Immature natural killer cell (primary cell): Measurements from ENCODE around the gene PHLDB2. TPM values are rescaled to one million over a fixed set of nuclear protein-coding genes. Genes with fewer than 3 reads are reported as not detected.

Source experiments
- DNase-seq, 3 donors: peaks; one replicate each; pipeline ENCODE4 v3.0.0; 2022; ENCODE audit warnings: mixed read lengths in 1 of 3
- H3K27ac Mint-ChIP-seq, 6 donors: one replicate each; pipeline ENCODE4 v1.8.0; 2020; ENCODE audit warnings: mixed read lengths in 6 of 6, mild to moderate bottlenecking in 5 of 6, inconsistent platforms in 4 of 6, moderate library complexity in 3 of 6
- H3K27me3 Mint-ChIP-seq, 3 donors: one replicate each; pipeline ENCODE4 v1.8.0; 2020 to 2021; ENCODE audit warnings: low read depth in 3 of 3, mild to moderate bottlenecking in 3 of 3, mixed read lengths in 3 of 3, moderate library complexity in 3 of 3, inconsistent platforms in 1 of 3
- H3K36me3 Mint-ChIP-seq, 3 donors: one replicate each; pipeline ENCODE4 v1.8.0; 2020; ENCODE audit warnings: mixed read lengths in 3 of 3, inconsistent platforms in 2 of 3, mild to moderate bottlenecking in 2 of 3
- H3K4me1 Mint-ChIP-seq, 2 donors: one replicate each; pipeline ENCODE4 v1.8.0; 2020; ENCODE audit warnings: inconsistent platforms in 2 of 2, mild to moderate bottlenecking in 2 of 2, mixed read lengths in 2 of 2, moderate library complexity in 1 of 2
- H3K4me3 Mint-ChIP-seq, 5 donors: one replicate each; pipeline ENCODE4 v1.8.0; 2020; ENCODE audit warnings: mild to moderate bottlenecking in 5 of 5, mixed read lengths in 5 of 5, inconsistent platforms in 3 of 5, moderate library complexity in 3 of 5
- H3K9me3 Mint-ChIP-seq, 6 donors: one replicate each; pipeline ENCODE4 v1.8.0; 2020; ENCODE audit warnings: mild to moderate bottlenecking in 6 of 6, mixed read lengths in 6 of 6, inconsistent platforms in 4 of 6, moderate library complexity in 3 of 6
- polyA plus RNA-seq, 3 donors: library from polyadenylated mRNA; unstranded; fragments of 300-500 nt; fragmentation: Illumina TruSeq; gene quantifications; one replicate each; pipeline ENCODE4 v1.2.3, GENCODE V29; 2021

The PHLDB2 gene
- polyA plus RNA-seq, 3 donors from 2014 or later: 8.2 to 24.8 (median 11.2) TPM

DNA sequence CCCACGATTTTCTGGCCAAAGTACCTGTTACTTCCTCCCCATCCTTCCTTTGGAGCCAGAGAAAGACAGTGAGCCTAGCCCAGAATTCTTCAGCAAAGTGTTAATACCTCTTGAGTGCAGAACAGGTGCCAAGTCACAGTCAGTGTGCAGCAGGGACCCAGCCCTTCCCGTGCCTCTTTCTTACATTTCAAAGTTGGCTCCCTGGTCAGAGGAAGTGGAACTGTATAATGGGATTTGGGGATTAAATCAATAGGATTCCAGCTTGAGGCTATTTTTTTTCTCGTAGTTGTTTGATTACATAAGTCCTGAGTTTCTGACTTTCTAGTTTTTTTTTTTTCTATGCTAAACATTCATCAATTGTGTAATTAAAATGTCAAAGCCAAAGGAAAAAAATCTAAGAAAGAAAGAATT, 67.2 kb downstream of the PHLDB2 start:
- Mint-ChIP-seq H3K27ac (peak overlapping the region in 1 of 6 donors; percentile 17), H3K9me3 (no peaks in the 10 kb centered on the region), H3K4me3 (no peak overlapping the region), H3K27me3 (no peaks in the 10 kb centered on the region), H3K36me3 (peaks cover 29 to 45% (median 31%) of the 10 kb centered on the region in 3 donors), H3K4me1 (peaks cover 3 to 10% of the 10 kb centered on the region in 2 donors)
- no peak for DNase-seq

DNA sequence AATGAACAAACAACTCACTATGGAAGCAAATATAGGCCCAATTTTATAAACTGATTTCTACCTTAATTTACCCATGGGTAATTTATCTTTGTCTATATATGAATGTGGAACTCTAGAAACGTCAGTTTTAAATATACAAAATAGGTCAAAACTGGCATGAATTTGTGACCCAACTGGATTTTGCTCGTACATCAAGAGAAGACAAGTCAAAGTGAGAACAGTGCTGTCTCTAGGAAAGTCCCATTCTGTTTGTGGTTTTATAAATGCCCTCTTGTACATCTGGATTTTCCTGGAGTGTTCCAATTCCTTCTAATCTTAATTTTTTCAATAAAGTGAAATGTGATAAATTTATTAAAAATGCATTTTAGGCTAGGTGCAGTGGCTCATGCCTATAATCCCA, 69.5 kb downstream of the PHLDB2 start:
- peaks cover 7 to 20% of the 10 kb centered on the region in 2 donors for H3K4me1 Mint-ChIP-seq
- H3K9me3 Mint-ChIP-seq: no peaks in the 10 kb centered on the region
- H3K27ac Mint-ChIP-seq: no peak overlapping the region
- H3K27me3 Mint-ChIP-seq: no peaks in the 10 kb centered on the region
- no peak overlapping the region for H3K4me3 Mint-ChIP-seq
- no peak for DNase-seq
- peaks cover 22 to 35% (median 23%) of the 10 kb centered on the region in 3 donors for H3K36me3 Mint-ChIP-seq

DNA sequence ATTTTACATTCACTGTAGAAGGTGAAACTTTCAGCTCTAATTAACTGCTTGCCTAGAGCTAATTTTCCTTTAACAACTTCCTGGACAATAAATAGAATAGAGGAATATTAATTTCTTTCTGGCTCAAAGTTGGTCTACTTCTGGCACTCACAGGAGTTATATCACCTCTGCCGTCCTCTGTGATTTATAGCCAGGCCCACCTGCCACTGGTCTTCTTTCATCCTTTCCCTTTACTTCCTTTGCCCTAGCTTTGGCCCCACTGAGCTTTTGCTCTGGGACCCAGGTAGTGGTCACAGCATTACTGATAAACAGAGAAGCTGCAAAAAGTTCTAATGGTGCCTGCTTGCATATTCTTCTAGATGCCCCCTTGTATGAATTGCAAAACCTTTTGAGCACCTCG, 70.4 kb downstream of the PHLDB2 start:
- DNase-seq: no peak
- Mint-ChIP-seq H3K9me3 (no peaks in the 10 kb centered on the region), H3K4me1 (peaks cover 10 to 28% of the 10 kb centered on the region in 2 donors), H3K27me3 (no peaks in the 10 kb centered on the region), H3K27ac (peak overlapping the region in 1 of 6 donors; percentile 43), H3K36me3 (peaks cover 18 to 27% (median 20%) of the 10 kb centered on the region in 3 donors), H3K4me3 (no peak overlapping the region)

DNA sequence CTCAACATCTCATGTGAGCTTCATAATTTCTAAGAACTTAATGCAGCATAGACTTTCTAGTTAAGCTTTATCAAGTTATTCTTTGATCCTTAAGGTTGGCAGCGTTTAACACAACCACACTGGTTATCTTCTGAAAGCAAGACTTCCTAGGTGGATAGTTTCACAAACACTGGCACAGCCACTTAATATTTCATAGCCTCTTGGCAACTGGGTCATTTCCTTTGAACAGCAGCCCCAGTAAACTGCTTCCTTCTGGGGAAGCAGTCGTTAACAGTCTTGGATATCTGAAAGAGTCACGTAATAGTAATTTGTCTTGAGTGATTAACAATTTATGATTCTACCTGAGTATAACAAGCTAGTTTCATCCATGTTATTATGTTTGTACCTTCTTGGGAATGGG, 73.9 kb downstream of the PHLDB2 start:
- Mint-ChIP-seq H3K36me3 (peaks cover 14 to 22% (median 17%) of the 10 kb centered on the region in 3 donors), H3K27ac (peak overlapping the region in 1 of 6 donors; percentile 42), H3K27me3 (no peaks in the 10 kb centered on the region), H3K4me1 (peaks cover 14 to 42% of the 10 kb centered on the region in 2 donors), H3K4me3 (no peak overlapping the region), H3K9me3 (no peaks in the 10 kb centered on the region)
- no peak for DNase-seq

DNA sequence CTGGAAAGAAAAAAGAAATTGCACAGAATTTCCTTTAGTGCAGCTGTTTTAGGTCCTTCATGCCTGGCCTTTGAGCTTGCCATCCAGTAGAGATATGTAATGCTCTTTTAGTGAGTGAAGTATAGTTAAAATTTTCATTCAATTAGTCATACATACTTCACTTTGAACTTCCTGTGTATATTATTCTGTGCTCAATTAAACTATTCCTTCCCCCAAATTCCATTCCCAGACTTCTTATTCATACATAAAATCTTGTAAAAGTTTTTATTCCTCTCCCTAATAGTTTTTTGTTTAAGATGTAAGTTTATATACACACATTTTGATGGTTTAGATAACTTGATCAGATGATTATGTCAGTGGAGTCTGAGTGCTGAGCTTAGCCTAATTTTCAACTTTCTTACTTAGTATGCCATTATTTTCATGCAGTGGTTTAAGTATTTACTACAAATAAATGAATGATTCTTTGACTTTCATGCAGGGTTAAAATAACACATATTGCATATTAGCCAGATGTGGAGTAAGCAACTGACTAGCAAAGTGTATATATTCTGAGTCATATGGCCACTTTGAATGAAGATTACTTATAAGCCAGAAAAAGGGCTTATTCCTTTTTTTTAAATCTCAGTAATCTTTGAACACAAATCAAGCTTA, 77.3 kb downstream of the PHLDB2 start:
- no peak overlapping the region for H3K4me3 Mint-ChIP-seq
- no peaks in the 10 kb centered on the region for H3K27me3 Mint-ChIP-seq
- peaks cover 24 to 39% (median 29%) of the 10 kb centered on the region in 3 donors for H3K36me3 Mint-ChIP-seq
- peaks cover 10 to 31% of the 10 kb centered on the region in 2 donors for H3K4me1 Mint-ChIP-seq
- H3K27ac Mint-ChIP-seq: no peak overlapping the region
- no peaks in the 10 kb centered on the region for H3K9me3 Mint-ChIP-seq
- DNase-seq: no peak

DNA sequence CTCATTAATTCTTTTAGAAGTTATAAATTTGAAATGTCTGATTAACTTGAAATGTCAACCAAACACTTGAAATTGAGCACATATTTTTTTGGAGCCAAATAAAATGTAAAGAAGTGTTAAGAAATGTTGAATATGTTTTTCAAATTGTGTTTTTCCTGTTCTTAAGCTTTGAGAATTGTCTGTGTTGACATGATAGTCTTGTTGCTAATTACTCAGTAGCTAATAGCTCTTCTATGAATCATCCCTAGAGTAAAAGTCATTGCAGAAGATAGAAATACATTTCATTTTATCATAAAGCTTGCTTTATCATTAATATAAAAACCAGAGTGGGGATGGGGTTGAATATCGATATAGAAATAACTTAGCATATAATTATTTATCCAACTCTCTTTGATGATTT, 77.9 kb downstream of the PHLDB2 start:
- DNase-seq: no peak
- Mint-ChIP-seq H3K9me3 (no peaks in the 10 kb centered on the region), H3K4me3 (no peak overlapping the region), H3K27ac (no peak overlapping the region), H3K4me1 (peaks cover 8 to 26% of the 10 kb centered on the region in 2 donors), H3K36me3 (peaks cover 30 to 43% (median 30%) of the 10 kb centered on the region in 3 donors), H3K27me3 (no peaks in the 10 kb centered on the region)

DNA sequence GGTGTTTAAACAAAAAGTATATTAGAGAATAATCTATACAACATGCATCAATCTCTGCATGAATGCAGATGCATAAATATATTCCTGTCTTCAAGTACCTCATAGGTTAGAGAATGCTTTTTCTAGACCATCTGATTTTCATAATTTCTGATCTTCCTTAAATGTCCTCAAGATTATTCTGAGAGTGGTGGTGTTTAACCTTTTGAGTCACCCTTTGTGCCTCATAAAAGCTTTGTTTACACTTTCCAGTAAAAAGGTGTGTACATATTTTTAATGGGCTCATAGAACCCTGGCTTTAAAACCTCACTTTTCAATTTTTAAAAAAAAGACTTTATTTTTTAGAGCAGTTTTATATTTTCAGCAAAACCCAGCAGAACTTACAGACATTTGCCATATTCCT, 78.8 kb downstream of the PHLDB2 start:
- Mint-ChIP-seq H3K4me1 (peaks cover 8 to 26% of the 10 kb centered on the region in 2 donors), H3K36me3 (peaks cover 26 to 42% (median 26%) of the 10 kb centered on the region in 3 donors), H3K27me3 (no peaks in the 10 kb centered on the region), H3K27ac (no peak overlapping the region), H3K9me3 (no peaks in the 10 kb centered on the region), H3K4me3 (no peak overlapping the region)
- DNase-seq: no peak

DNA sequence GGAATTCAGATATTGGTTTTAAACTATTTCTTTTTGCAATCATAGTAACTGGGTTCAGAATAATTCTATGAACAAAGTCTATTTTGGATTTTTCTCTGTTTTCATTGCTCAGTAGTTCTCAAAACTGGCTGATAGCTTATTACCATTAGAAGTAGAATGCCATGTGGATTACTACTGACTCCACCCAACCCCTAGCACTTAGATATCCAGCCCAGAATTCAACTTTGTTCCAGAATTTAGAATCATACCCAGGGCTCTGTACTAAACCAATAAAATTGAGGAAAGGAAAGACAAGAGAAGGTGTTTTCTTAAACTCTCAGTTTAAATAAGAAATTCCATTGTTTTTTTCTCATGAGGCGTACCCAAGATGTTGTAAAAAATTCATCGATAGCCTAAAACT, 80.8 kb downstream of the PHLDB2 start:
- Mint-ChIP-seq H3K27ac (peak overlapping the region in 1 of 6 donors; percentile 1), H3K4me3 (no peak overlapping the region), H3K27me3 (no peaks in the 10 kb centered on the region), H3K9me3 (no peaks in the 10 kb centered on the region), H3K36me3 (peaks cover 20 to 42% (median 22%) of the 10 kb centered on the region in 3 donors), H3K4me1 (peaks cover 2 to 10% of the 10 kb centered on the region in 2 donors)
- no peak for DNase-seq

DNA sequence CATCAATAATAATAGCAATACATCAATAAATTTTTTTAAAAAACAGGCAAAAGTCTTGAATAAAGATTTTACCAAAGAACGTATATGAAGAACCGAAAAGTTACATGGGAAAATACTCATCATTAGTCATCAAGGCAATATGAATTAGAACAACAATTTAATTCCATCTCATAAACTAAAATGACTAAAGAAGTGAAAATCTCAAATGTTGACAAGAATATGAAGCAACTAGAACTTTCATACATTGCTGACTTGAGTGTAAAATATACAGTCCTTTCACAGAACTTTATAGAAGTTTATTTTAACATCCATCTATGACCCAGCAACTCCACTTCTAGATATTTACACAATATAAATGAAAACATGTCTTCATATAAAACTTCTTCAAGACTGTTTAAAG, 84.5 kb downstream of the PHLDB2 start:
- Mint-ChIP-seq H3K36me3 (peaks cover 23 to 38% (median 30%) of the 10 kb centered on the region in 3 donors), H3K27ac (no peak overlapping the region), H3K27me3 (no peaks in the 10 kb centered on the region), H3K4me1 (no peaks in the 10 kb centered on the region), H3K9me3 (no peaks in the 10 kb centered on the region), H3K4me3 (no peak overlapping the region)
- DNase-seq: no peak

DNA sequence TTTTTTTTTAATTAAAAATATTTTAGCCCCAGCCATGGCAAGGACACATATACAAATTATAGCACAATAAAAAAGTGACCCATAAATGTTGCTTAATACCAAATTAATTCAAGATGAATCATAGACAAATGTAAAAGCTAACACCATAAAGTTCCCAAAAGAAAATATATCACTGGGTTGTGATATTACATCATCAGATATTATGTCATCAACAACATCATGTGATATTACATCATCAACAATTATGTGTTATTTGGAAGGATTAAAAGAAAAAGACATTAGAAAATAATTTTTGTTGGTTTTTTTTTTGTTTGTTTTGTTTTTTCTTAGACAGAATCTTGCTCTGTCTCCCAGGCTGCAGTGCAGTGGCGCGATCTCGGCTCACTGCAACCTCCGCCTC, 85.3 kb downstream of the PHLDB2 start:
- no peak overlapping the region for H3K27ac Mint-ChIP-seq

DNA sequence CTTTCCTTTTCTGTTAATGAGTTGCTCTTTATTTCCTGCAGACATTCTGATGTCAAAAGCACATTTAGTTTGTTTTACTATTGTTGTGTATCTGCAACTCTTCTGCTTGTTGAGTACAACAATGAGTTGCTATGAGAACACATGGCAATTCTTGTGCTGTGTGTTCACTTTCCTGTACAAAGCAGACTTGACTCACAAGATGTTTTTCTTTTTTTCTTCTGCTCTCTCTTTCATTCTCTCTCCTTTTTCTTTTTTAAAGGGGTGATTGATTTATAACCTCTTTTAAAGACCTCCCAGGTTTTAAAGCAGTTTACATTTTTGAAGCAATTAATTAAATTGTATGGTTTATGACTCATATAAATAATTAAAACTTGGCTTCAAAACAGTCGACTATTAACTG, 88.2 kb downstream of the PHLDB2 start:
- peaks cover 10 to 26% (median 14%) of the 10 kb centered on the region in 3 donors for H3K36me3 Mint-ChIP-seq
- DNase-seq: no peak
- H3K4me1 Mint-ChIP-seq: no peaks in the 10 kb centered on the region
- H3K27me3 Mint-ChIP-seq: no peaks in the 10 kb centered on the region
- H3K27ac Mint-ChIP-seq: no peak overlapping the region
- H3K9me3 Mint-ChIP-seq: no peaks in the 10 kb centered on the region
- no peak overlapping the region for H3K4me3 Mint-ChIP-seq

More for the DNA sequence above, 85.3 kb downstream of the PHLDB2 start:
- DNase-seq: no peak
- no peak overlapping the region for H3K4me3 Mint-ChIP-seq
- no peaks in the 10 kb centered on the region for H3K4me1 Mint-ChIP-seq
- H3K27me3 Mint-ChIP-seq: no peaks in the 10 kb centered on the region
- H3K9me3 Mint-ChIP-seq: no peaks in the 10 kb centered on the region
- peaks cover 20 to 40% (median 25%) of the 10 kb centered on the region in 3 donors for H3K36me3 Mint-ChIP-seq

DNA sequence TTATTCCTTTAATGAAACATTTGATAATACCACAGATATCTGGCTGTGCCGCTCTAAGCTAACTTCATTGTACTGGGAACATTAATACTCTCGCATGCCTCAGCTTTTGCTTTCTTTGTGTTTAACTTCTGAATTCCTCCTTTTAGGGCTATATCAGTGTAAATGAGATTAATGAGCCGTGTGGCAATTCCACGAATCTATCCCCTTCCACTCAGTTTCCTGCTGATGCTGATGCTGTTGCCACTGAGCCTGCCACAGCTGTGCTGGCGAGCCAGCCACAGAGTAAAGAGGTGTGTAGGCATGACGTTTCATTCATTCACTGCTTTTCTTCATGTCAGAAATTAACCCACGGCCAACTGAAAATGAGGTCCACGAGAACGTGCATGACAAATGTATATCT, 89.7 kb downstream of the PHLDB2 start:
- no peak overlapping the region for H3K4me3 Mint-ChIP-seq

DNA sequence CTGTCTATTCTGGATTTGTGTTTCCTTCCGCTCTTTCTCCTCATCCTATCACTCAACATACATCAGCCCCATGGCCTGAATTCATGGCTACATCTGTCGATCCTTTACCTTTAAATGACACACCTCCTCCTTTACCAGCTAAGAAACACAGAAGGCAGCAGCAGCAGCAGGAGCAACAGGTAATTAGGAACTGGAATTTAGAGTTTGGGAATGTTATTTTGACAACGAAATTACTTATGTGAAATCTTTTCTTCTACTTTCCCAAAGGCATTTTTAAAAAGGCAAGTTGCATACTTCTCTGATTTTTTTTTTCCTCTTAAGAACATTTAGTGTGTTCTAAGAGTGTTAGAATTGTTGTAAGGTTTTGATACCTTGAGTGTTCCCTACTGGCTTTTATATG, 90.6 kb downstream of the PHLDB2 start:
- no peaks in the 10 kb centered on the region for H3K27me3 Mint-ChIP-seq
- no peaks in the 10 kb centered on the region for H3K4me1 Mint-ChIP-seq
- no peak overlapping the region for H3K4me3 Mint-ChIP-seq
- H3K9me3 Mint-ChIP-seq: no peaks in the 10 kb centered on the region
- H3K36me3 Mint-ChIP-seq: peaks cover 20 to 36% (median 23%) of the 10 kb centered on the region in 3 donors
- DNase-seq: no peak
- no peak overlapping the region for H3K27ac Mint-ChIP-seq

More for the DNA sequence above, 89.7 kb downstream of the PHLDB2 start:
- H3K4me1 Mint-ChIP-seq: no peaks in the 10 kb centered on the region
- H3K27ac Mint-ChIP-seq: no peak overlapping the region
- H3K36me3 Mint-ChIP-seq: peaks cover 10 to 28% (median 18%) of the 10 kb centered on the region in 3 donors
- H3K27me3 Mint-ChIP-seq: no peaks in the 10 kb centered on the region
- H3K9me3 Mint-ChIP-seq: no peaks in the 10 kb centered on the region
- DNase-seq: no peak

DNA sequence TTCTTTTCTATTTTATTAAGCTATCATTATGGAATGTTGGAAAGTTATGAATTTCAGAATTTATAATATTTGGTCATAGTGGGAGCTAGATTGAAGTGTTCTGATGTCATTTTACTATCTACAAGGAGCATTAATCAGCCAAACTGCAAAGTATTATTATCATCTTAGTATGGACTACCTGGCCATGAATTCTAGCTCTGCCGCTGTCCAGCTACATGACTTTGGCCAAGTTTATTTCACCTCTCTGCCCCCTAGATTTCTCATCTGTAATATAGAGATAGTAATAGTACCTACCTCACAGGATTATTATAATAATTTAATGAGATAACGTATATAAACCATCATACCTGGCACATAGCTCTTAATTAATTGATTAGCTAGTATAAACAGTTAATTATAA, 92.0 kb downstream of the PHLDB2 start:
- Mint-ChIP-seq H3K27ac (no peak overlapping the region), H3K4me1 (no peaks in the 10 kb centered on the region), H3K9me3 (no peaks in the 10 kb centered on the region), H3K27me3 (no peaks in the 10 kb centered on the region), H3K4me3 (no peak overlapping the region), H3K36me3 (peaks cover 19 to 31% (median 21%) of the 10 kb centered on the region in 3 donors)
- no peak for DNase-seq

DNA sequence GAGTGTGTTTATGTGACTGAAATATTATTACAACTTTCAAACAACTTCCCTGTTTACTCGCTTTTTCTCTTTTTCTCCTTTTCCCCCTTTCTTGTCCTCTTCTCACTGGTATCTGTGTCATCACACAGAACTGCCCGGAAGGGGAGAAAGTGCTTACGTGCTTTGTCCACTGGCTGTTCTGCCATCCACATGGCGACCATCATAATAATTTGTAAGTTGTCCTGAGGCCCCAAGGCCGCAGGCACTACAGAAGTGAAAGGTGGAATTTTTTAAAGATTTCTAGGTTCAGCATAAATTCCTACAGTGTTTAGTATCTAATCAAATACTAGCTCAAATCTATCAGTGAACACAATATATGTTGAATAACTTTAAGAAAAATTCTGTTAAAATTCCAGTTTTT, 93.0 kb downstream of the PHLDB2 start:
- no peaks in the 10 kb centered on the region for H3K9me3 Mint-ChIP-seq
- H3K36me3 Mint-ChIP-seq: peaks cover 17 to 39% (median 21%) of the 10 kb centered on the region in 3 donors
- H3K4me3 Mint-ChIP-seq: no peak overlapping the region
- H3K27me3 Mint-ChIP-seq: no peaks in the 10 kb centered on the region
- DNase-seq: no peak
- no peak overlapping the region for H3K27ac Mint-ChIP-seq
- no peaks in the 10 kb centered on the region for H3K4me1 Mint-ChIP-seq
